Stimulated activated naive CD8-positive, alpha-beta T cell treated with anti-CD3 and anti-CD28 coated beads, Interleukin-15, Interleukin-2, amounts not matched to agents 100 U/mL and 50 U/mL, for 24 hours (primary cell): ENCODE results near the gene ATXN10.
A peak's percentile ranks its signal among the peaks of the same experiment; 100 is the strongest.
"Not testable (repeated sequence)": the region's sequence is repeated elsewhere in the genome, so short reads cannot be mapped to it uniquely, and the experiment has no call there.

ENCODE experiments used
- ATAC-seq: fragments of 150-1000 bp; cut with Tn5 transposase; one replicate; pipeline ENCODE4 v1.10.0; 2021
- DNase-seq: peaks from one replicate; pipeline ENCODE4 v3.0.0; 2021

Gene ATXN10

DNA sequence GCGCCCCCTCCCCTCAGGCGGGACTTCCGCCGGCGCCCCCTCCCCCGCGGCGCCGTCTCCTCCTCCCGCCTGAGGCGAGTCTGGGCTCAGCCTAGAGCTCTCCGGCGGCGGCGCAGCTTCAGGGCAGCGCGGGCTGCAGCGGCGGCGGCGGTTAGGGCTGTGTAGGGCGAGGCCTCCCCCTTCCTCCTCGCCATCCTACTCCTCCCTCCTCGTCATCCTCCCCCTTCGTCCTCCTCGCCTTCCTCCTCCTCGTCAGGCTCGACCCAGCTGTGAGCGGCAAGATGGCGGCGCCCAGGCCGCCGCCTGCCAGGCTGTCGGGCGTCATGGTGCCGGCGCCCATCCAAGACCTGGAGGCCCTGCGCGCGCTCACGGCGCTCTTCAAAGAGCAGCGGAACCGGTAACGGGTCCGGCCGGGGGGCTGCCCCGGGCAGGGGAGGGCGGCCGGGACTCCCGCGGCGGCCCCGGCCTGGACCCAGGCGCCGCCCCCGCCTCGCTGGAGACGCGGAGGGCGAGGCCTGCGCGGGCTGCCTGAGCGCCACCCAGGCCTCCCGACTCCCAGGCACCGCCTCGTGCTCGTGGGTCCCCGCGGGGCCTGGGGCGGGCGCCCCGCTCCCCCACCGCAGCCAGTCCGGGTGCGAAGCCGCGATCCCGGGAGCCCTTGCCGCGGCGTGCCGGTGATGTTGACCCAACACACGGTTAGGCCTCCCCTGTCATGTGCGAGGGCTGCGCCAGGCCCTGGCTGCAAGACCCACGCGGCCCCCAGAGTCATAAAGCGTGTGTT, at the start of gene ATXN10:
TSS of gene ATXN10 (plus strand) at position 52 of the 781 bp plus-strand sequence. CDS start at position 282, 230 bp downstream.
- peak; percentile 78 for ATAC-seq
- peak; percentile 79 for DNase-seq

GRCh38 chr22:45621836-45622600, 49.6 kb upstream of the ATXN10 start:
- ATAC-seq = no peak
- no peak for DNase-seq

GRCh38 chr22:45623464-45624145, 48.0 kb upstream of the ATXN10 start:
- ATAC-seq, DNase-seq: not testable (repeated sequence)

DNA sequence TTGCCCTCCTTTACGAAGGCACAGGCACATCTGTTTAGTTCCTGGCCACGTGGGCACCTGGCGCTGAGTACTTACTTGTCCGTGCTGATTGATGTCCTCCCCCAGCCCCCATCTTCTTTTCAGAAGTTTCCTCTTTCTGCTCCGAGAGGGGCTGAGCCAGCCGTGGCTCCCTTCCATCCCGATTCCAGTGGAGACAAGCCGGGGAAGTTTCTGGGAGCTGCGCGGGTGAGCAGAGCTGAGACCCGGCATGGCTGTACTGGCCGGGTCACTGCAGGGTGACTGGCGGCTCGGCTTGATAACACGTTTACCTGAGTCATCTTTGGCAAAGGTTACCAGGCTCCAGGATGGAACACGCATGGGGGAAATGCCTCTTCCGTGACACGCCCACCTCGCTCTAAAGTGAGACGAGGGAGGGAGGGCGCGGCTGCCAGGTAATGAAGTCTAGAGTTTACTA, 45.4 kb upstream of the ATXN10 start:
- ATAC-seq (no peak), DNase-seq (no peak)

GRCh38 chr22:45627489-45628233, 44.0 kb upstream of the ATXN10 start:
- DNase-seq (no peak), ATAC-seq (no peak)

GRCh38 chr22:45628515-45628914, 43.1 kb upstream of the ATXN10 start:
- DNase-seq (no peak), ATAC-seq (no peak)

DNA sequence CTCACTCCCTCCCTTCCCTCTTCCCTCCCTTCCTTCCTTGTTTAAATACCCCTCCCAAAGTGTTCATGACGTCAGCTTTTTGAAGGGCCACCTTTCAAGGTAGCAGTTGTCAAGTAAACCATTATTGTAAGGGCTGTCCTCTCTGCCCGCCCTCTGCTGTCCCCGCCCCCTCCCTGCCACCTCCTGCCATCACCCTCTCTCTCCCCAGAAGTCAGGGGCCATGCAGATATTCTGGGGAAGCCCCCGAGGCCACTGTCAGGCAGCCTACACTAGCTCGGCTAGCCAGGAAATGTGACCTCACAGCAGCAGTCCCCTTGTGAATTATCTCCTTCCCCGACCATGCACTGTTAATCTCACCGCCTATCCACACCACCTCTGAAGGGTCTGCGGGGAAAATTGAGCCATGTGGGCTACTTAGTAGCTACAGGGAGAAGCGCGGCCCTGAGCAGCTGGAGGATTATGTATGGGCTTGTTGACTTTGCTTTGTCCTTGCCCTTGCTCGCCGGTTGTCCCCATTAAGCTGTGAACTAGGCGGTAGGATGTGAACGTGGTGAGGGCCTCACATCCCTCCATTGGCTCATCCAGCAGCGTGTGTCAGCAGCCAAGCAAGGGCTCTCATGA, 42.1 kb upstream of the ATXN10 start:
- DNase-seq (no peak), ATAC-seq (peak; percentile 43)

DNA sequence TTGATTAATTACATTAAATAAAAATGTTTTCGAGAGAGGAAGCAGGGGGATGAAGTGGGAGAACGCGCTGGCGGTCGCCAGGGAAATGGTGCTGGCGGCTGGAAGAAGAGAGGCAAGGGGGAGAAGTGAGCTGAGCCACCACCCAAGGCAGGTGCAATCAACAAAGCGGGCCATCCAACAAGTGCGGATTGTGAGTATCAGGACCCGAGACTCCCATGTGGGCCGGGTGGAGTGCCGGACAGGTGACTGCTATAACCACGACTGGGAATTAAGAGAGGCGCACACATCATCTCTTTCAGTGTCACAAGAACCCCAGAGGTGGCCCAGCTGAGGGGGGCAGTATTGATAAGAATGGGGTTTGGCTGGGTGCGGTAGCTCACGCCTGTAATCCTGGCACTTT, 41.2 kb upstream of the ATXN10 start:
- ATAC-seq = no peak
- no peak for DNase-seq

DNA sequence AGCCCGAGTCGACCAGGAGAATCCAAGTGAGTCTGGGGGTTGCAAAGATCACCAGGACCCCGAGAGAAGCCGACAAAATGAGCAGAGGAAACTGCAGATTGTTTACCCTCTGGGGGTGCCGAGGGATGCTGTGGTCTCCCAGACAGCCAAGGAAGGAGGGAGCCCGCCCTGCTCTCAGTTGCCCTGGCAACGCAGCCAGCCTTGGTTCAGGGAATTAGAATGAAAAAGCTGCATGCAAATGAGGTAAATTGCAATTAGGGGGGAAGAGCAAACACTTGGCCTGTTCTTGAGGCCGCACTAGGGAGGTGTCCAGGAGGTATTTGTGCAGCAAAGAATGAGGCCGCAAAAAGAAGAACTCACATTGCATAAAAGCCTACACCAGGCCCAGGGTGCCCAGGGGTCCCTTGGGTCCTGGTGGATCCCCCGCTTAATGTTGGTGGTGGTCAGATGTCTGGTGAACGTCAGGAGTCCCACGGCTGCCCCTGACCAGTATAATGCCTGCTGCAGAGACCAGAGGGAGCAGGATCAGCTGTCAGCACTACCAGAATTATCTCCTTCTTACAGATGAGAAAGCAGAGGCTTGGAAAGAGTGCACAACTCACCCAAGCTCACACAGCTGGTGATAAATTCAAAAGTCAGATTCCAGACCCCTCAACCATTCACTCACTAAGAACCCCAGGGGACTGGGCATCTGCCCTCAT, 40.3 kb upstream of the ATXN10 start:
- no peak for ATAC-seq
- DNase-seq = no peak

GRCh38 chr22:45631841-45632238, 39.8 kb upstream of the ATXN10 start:
- ATAC-seq (no peak), DNase-seq (no peak)

- ATAC-seq (no peak), DNase-seq (no peak)
Observed at GRCh38 chr22:45632791-45633515, 38.7 kb upstream of the ATXN10 start.

- DNase-seq = no peak
- no peak for ATAC-seq
Observed at GRCh38 chr22:45636683-45637082, 35.0 kb upstream of the ATXN10 start.

- ATAC-seq = no peak
- no peak for DNase-seq
Observed at GRCh38 chr22:45638197-45638596, 33.4 kb upstream of the ATXN10 start.

- peak; percentile 23 for ATAC-seq
- DNase-seq = no peak
Observed at GRCh38 chr22:45638834-45639746, 32.5 kb upstream of the ATXN10 start.

DNA sequence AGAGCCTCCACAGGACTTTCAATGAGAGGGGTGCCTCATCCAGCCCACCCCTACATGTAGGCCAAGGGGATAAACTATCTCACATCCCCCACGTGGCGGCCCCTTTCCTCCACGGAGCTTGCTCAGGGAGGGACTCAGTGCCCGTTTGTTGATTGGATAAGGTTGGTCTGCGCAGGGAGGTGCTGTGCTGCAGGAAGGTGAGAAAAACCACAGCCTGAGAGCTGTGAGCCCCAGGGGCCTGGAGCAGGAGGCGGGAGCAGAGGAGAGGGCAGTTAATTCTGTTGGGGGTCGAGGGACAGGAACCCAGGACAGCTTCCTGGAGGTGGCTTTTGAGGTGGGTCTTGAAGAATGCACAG, 31.9 kb upstream of the ATXN10 start:
- DNase-seq (no peak), ATAC-seq (no peak)

GRCh38 chr22:45640291-45640940, 31.2 kb upstream of the ATXN10 start:
- ATAC-seq (peak; percentile 13), DNase-seq (no peak)

DNA sequence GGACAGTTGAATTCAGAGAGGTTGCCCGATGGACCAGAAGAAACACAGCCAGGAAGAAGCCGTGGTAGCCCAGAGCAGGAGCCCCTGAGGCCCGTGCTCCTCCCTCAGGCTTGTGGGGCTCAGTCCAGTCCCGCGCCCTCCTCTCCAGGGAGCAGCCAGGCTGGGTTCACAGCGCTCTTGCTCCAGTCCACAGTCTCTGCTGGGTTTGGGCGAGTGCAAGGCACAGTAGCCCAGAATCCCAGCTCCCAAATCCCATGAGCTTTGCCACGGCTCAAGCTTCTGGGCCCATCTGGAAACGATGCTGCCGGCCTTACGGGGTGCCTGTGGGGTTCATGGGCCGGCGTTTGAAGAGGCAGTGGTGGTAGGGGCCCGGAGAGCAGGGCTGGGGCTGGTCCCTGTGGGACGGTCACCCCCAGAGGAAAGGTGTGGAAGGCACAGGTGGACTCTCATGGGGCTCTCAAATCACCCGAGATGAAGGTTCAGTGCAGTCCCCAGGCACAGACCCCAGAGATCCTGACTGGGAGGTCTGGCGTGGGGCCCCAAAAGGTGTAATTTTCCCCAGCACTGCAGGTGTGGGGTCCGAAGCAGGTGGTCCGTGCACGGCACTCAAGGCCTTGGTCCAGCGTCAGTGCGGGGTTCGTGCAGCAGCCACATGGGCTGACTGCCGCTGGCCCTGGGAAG, 30.6 kb upstream of the ATXN10 start:
- DNase-seq = no peak
- no peak for ATAC-seq

DNA sequence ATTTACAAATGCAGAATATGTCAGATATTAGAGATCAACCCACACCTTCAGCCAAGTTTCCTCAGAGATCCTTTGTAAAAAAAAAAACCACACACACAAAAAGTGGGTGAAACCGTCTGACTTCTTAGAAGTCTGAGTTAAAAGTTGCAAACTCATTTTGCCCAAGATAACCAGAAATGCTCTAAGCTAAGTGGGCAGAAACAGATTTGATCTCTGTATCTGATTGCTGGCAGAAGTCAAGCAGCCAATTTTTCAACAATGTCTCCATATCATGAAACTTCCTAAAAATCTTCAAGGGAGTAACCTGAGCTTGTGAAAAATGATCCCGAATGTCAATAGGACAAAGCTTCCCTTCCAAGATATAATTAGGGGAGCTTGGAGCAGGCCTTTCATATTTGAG, 28.6 kb upstream of the ATXN10 start:
- no peak for DNase-seq
- no peak for ATAC-seq
